H1 (cell line): ENCODE data around the gene MMP11.

Experiments
- EZH2 ChIP-seq: fragments of 200-600 bp; sonication (generic); IDR thresholded peaks from 2 replicates; pipeline ENCODE4 v1.7.1; 2012; ENCODE audit warnings: low read depth, mild to moderate bottlenecking, moderate library complexity, low read length, inconsistent platforms; ENCODE audit not compliant: severe bottlenecking
- JUN ChIP-seq: IDR thresholded peaks from 2 replicates; pipeline ENCODE4 v1.6.1; 2011; ENCODE audit warnings: low read depth, mild to moderate bottlenecking, improper control_type of control experiment, low read length
- MAX ChIP-seq: IDR thresholded peaks from 2 replicates; pipeline ENCODE4 v1.6.1; 2012; ENCODE audit warnings: inconsistent platforms
- PHF8 ChIP-seq: fragments of 200-600 bp; sonication (generic); conservative IDR thresholded peaks from 2 replicates; pipeline ENCODE4 v1.7.1; 2012; ENCODE audit warnings: low read depth, mild to moderate bottlenecking, inconsistent platforms, low read length, moderate library complexity
- SIN3A ChIP-seq, 2 experiments: IDR thresholded peaks in 1 of 2; conservative IDR thresholded peaks in 1 of 2; 2 replicates each; pipeline ENCODE4 v1.6.1; 2011 to 2012; ENCODE audit warnings: low read length in 2 of 2, improper control_type of control experiment in 1 of 2, low read depth in 1 of 2, mild to moderate bottlenecking in 1 of 2

DNA sequence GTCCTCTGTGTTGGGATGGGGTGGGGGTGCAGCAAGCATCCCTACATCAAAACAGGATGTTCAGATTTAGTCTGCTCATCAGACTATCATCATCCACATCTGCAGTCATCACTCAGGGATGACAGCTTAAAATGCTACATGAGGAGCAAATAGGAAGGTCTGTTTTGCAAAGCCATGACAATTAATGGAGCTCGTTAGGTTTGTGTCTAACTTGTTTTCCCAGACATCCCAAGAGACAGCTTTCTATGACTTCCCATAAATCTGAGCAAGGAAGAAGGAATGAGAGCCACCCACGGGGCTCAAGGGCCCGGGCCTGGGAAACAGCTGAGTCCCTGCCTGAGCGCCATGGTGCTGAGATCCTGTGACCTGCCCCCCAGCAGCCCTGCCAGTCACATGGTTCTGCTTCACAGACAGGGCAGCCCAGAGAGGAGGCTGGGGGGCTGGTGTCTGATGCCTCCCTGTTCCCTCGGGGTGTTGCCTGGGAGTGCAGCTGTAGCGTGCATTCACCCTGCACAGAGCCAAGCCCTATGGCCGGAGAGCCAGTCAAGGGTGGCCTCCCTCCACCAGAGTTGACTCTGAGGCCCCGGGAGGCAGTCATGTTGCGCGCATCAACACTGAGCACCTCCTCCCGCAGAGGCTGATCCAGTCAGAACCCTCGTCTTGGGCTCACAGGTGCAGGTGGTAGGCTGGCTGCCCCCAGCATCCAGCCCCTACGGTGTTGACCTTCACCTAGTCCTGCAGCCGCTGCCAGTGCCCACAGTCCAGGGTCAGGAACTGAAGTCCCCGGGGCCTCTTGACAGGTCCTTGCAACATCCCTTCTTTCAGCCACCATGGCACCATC is 54.1 kb downstream of the MMP11 start:
- no peak for TF ChIP-seq MAX
- TF ChIP-seq PHF8, result no peak
- TF ChIP-seq JUN, result no peak
- no peak for TF ChIP-seq SIN3A (conservative IDR thresholded peaks at IDR 0.05 in 1 of 2, IDR thresholded peaks at IDR 0.05 in 1 of 2; ENCODE audit: low read depth in 1 of 2, low read length in 2 of 2)
- no peak for TF ChIP-seq EZH2
